Measurements from ENCODE around the gene PAIP2.
A peak's percentile ranks its signal among the peaks of the same experiment; 100 is the strongest.
"Not testable (repeated sequence)": the region's sequence is repeated elsewhere in the genome, so short reads cannot be mapped to it uniquely, and the experiment has no call there.

PAIP2 gene

DNA sequence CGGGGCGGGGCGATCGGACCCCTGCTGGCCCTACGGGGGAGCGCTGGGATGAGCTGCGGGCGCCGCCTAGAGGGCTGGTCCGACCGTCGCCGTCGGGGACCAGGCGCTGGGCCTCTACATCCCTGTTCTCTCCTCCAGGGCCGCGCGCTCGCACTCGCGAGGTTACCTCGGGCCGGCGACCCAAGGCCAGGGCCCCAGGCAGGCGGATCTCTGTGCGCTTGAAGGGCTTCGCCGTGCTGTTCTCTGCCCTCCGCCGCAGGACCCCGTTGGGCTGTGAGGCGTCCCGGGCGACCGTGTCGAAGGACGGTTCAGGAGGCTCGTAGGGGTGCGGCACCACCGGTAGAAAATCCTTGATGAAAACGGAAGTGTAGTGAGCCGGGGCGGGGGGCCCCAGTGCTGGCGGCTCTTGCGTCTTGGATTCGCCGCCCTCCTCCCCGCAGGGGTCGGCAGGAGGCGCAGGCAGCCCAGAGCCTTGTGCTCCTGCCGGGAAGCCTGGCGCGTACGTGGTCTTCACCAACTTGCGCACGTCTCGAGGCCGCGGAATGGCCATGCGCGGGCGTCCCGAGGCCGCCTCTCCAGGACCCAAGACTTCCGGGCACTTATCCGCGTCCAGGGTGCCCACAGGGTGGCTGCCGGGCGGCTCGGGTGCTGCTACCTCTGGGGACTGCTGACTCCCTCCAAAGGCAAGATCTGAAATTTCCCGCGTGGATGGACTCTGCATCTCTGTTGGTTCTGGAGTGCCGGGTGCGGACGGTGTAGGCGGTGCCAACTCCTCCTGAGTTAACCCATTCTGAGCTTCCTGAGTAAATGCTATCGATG, 51.2 kb downstream of the PAIP2 start:
- DNase-seq (ENCODE audit: low read depth) = peak; percentile 48

DNA sequence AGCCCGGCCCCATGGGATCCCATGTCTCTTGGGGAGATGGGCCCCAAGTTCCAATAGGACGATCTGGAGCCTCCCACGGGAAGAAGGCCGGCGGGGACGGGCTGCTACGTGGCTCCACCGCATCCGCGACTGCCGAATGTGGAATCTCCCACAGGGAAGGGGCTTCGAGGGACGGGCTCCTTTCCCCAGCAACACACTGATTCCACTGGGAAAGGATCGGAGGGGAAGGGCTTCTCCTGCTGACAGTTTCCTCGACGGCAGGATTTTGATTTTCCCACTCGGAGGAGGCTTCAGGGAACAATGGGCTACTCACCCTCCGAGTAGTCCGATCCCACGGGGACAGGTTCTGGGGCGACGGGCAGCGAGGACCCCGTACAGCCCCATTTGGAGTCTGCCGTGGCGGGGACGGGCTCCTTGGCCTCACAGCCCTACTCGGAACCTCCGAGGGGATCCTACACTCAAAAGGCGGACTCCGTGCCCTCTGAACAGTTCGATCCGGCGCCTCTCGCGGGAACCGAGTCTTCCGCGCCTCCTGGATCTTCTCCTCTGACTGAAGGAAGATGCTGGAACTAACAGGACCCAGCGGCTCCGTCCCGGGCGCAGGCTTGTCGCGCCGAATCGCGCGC, 52.0 kb downstream of the PAIP2 start:
- no peak for DNase-seq (ENCODE audit: low read depth)

DNA sequence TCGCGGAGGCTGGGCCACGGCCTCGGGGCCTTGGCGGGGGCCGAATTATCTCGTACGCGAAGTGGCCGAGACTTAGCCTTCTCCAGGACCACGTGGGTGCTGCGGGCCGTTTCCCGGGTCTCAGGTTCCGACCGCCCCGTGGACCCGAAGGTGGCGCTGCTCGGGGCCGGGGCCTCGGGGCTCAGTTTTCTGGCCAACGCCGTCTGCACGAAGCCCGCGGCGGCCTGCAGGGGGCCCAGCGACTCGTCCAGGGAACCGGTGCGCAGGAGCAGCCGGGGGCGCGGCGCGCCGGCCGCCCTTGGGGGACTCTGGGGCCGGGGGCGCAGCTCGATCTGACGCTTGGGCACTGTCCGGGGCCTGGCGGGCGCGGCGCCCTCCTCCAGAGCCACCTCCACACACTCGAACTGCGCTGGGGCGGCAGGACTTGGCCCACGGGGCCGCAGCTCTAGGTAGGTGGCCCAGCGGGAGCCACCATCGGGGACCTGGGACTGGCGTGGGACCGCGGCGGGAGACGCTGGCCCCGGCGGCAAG, 52.5 kb downstream of the PAIP2 start:
- DNase-seq (ENCODE audit: low read depth) = no peak

DNA sequence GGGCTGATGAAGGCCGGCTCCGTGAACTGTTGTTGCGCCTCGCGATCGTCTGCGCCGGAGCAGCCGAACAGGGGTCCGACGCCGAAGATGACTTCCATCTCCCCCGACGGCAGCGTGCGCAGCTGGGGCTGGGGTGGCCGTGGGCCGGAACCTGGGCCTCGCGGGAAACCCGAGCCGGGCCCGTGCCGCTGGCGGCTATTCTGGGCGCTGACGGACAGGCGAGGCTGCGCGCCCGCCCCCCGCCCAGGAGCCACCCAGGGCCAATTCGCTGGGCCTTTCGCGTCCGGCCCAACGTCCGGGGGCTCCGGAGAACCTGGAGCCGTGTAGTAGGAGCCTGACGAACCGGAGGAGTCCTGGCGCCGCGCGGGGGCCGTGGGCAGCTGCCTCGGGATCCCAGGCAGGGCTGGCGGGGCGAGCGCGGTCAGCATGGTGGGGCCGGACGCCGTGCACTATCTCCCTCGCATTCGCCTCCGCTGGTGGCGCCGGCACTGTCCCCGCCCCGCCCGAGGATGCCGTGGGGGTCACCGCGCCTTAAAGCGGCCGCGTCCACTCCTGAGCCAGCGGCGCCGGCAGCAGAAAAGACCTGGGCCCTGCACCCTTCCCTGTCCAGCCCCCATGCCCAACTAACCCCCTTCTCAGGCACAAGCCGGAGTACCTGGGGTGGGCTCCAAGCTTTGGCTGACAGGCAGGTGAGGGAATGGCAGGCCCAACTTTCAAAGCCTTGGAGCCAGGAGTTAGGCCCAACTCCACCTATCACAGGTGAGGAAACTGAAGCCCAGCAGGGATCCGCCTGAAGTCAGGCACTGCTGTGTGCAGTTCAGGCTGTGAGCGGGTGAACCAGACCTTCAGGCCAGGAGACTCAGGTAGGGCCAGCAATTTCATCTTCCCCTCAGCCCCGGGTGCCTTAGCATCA, 53.3 kb downstream of the PAIP2 start, which contains the start of gene PROB1:
PROB1 (minus strand) TSS at position 451 of the 913 bp plus-strand sequence; CDS start at position 428, 23 bp downstream.
- no peak for DNase-seq (ENCODE audit: low read depth)

DNA sequence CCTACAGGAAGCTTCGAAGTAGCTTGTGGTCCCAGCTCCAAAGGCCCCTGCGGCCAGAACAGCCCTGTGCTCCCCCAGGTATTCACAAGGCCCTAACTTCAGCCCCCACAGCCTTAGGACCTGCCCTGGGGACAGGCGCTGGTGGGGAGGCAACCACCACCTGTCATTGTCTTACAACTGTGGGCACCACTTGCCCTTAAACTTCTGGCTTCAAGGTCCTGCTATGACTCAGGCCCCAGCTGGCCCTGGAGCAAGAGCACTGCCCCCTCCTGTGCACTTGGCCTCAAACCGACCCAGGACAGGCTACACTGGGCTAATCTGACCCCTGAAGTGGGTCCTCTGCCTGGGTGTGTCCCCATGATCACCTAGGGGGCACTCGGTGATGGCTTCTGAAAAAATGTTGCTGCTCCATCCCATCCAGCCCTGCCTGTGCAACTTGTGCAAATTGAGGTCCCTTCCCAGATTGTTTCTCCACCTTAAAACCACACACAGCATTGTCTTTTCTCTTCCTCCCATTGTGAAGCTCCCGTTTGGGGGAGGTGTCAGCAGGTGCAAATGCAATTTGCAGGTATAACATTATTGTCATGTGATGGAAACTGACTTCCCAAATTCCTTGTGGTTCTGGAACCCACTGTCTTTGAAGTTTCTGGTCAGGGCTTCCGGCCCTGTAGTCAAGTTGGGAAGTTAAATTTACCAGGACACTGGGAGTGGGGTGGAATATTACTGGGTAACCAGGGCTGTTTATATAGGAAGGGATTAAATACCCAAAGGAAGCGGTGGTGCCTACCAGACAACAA, 54.4 kb downstream of the PAIP2 start:
- no peak for DNase-seq (ENCODE audit: low read depth)

DNA sequence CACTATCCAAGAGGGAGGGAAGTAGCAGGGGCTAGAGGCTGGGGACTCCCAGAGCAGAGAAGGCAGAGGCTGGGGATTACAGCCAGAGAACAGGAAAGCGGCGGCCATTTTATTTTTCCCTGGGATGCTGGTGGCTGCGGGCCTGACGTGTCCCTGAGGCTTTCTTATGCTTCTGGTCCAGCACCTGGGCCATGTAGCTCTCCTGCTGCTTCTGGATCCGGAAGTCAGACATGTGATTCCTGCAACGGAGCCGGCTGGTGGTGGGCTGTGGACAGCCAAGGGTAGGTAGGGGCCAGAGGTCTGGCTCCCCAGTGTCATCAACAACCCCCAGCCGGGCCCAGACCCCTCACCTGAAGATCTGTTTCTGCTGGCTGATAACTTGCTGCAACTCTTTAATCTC, 55.0 kb downstream of the PAIP2 start:
- DNase-seq (ENCODE audit: low read depth) = no peak

DNA sequence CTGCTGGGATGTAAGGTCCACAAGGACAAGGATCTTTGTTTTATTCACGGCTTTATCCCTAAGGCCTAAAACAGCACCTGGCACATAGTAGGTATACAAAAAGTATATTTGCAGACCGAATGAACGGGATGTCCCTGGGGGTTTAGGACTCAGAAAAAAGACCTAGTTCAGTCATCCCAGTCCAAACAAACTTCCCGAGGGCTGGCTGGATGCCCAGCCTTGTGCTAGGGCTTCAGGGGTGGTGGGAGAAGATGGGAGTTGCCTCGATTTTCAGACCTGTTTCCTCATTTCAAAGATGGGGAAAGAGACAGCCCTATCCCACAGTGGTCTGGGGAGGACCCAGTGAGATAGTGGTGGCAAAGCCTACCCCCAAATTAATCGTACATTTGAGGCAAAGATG, 56.3 kb downstream of the PAIP2 start:
- DNase-seq (ENCODE audit: low read depth) = no peak

DNA sequence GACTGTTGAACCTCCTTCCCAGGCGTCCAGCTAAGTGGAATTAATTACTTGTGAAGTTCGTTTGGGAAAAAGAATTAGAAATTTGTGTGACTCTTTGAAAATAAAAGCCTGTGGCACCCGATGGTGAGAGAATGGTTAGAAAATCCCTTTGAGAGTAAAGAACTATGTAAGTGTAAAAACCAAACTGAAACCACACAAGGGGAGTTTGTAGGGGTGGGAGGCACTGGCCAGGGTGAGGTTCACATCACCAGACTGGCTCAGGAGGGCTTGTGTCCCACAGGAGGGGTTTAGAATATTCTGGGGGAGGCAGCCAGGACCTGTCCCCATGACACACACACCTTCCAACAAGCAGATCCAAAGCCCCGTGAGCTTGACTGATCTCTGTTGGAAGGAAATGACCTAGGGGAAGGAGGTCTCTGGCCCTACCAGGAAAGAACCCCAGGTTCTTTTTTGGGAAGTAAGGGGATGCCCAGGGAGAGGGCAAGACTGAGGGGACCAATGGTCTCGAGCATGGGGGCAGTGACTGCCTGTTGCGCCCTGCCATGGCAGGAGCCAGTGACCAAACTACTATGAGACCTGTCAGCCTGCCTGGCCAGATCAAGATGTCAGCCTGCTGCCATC, 58.0 kb downstream of the PAIP2 start:
- DNase-seq (ENCODE audit: low read depth) = no peak

DNA sequence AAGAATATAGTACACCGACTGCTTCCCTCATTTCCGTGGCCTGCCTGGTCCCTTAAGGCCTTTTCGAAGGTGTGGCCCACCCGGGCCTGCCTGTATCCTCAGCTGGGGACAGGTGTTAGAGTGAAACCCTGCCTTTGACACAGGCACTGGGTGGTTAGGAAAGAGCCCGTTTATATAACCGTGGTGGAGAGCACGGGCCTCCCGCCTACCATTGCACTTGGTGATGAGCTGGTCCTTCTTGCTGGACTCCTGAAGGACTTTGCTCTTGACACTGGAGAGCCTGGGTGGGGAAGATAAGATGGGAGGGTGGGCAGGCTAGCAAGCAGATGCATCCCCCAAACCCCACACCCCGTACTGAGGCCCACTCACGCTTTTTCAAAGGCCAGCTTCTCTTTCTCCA, 59.9 kb downstream of the PAIP2 start:
- DNase-seq (ENCODE audit: low read depth) = no peak

DNA sequence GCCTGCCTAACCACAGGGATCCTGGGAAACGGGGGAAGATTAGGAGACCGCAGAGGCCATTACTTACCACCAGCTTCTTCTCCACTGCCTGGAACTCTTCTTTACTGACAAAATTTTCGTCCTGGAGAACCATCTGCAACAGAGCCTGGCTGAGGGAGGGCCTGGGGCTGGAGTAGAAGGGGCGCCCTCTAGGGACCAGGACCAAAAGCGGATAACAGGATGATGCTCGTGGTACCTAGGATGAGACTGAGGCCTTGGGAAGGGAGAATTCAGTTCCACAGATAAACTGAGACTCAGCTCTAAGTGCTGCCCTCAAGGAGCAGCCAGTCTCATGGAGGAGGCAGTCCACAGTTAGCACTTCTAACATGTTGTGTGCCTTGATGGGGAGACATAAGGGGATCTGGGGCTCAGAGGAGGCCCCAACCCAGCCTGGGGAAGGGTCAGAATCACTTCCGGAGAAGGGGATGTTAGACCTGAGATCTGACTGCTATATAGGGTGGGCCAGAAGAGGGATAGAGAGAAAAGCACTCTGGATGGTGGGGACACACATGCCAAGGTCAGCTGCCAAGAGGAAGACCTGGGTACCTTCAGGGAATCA, 61.0 kb downstream of the PAIP2 start:
- DNase-seq (ENCODE audit: low read depth) = no peak

DNA sequence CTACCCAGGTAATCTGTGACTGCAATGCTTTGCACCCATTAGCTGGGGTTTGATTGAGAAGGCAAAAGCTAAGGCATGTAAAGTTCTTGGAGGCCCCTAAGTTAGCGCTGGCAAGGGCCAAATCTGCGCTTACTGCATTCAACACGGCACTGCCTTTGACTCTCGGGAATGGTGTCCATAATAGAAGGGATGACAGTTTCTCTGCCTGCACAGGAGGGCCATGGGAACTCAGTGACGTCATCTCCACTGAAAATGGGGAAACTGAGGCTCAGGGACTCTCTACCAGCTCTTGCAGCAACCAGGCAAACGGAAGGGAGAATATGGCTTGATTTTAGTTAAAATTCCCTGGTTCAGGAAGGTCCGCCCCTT, 61.7 kb downstream of the PAIP2 start:
- DNase-seq (ENCODE audit: low read depth) = no peak

DNA sequence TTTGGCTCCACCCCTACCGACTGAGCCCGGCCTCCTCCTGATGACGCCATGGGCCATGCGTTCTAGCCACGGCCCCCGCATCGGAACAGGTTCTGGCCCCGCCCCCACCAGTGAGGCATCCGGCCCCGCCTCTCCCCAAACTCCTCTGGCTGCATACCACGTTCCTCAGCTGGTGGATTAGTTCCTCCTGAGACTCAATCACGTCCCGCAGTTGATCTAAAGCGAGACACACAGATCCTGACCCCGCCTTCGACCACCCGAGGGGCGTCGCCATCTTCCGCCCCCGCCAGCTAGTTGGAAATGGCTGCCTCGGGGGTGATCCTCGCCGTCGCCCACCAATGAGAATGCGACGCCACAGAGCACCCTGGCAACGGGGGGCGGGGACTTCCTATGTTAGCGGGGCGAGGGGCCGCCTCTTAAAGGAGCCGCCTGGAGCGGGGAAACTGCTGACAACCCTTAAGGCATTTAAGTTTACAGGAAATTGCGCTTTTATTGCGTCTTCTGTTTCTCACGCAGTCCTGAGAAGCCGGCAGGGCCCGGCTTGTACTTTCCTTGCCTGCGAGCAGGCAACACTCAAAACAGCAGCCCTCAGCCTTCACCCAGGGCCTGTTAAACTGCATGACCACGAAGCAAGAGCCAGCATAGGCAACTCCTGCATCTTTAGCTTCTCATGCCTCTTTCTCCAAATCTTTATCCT, 62.3 kb downstream of the PAIP2 start, which contains the start of gene SPATA24:
SPATA24 (minus strand) TSS at position 303 of the 697 bp plus-strand sequence; CDS start at position 274, 29 bp downstream.
- DNase-seq (ENCODE audit: low read depth) = peak; percentile 95

DNA sequence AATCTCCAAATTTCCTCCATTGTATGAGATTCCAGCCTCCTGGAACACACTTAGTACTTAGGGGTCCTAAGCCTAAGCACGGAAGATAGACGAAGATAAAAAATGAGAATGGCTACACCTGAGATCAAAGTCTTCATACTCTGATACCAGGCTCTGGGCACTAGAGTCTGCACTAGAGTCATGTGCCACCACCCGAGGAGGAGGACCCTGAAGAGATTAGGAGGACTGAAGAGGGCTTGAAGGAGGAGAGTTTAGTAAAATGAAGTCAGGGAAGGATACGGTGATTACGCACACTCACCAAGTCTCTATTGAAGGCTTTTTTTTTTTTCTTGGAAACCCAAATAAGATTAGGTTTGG, 62.8 kb downstream of the PAIP2 start:
- DNase-seq (ENCODE audit: low read depth) = no peak

DNA sequence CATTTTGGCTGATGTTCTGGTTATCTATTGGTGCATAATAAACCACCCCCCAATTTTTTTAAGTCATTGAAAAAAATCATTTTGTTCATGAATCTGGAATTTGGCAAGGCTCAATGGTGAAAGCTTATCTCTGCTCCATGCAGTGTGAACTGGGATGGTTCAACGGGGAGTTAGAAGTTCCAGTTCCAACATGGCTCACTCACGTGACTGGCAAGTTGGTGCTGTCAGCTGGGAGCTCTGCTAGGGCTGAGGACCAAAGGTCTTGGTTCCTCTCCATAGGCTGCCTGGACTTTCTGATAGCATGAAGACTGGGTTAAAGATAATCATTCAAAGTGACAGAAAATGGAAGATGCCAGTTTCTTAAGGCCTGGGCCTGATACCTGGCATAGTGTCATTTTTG, 65.3 kb downstream of the PAIP2 start:
- DNase-seq (ENCODE audit: low read depth) = no peak

DNA sequence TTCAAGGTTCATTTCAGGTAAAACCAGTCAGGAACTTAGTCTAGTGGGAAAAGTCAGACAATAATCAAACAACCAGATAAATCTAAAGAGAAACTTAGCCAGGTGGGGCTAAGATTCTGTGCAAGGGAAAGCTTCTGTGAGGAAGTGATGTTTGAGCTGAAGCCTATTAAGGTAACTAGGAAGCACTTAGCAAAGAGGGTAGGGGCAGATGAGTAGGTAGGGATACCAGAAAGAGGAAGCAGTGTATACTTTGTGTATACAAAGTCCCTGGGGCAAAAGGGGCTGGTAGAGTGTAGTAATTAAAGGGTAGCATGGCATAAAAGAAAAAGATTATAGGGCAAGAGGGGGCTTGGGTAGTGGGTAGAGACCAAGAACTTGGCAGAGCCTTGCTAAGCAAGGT, 65.9 kb downstream of the PAIP2 start:
- no peak for DNase-seq (ENCODE audit: low read depth)

DNA sequence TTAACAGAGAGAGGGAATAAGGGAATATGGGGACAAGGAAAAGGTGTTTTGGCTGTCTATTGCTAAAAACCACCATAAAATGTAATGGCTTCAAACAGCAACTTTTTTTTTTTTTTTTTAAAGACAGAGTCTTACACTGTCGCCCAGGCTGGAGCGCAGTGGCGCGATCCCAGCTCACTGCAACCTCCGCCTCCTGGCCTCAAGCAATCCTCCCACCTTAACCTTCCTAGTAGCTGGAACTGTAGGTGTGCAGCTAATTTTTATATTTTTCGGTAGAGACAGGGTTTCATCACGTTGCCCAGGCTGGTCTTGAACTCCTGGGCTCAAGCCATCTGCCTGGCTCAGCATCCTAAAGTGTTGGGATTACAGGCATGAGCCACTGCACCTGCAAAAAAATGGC, 66.5 kb downstream of the PAIP2 start:
- DNase-seq (ENCODE audit: low read depth) = no peak

DNA sequence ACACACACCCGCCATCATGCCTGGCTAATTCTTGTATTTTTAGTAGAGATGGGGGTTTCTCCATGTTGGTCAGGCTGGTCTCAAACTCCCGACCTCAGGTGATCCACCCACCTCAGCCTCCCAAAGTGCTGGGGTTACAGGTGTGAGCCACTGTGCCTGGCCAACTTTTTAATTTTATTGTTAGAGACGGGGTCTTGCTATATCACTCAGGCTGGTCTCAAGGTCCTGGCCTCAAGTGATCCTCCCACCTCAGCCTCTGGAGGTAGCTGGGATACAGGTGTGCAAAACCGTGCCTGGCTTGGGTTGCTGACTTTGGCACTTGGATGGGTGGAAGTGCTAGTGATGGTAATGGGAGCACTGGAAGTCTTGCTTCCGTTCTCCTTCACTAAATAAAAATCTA, 67.5 kb downstream of the PAIP2 start:
- DNase-seq (ENCODE audit: low read depth) = not testable (repeated sequence)

DNA sequence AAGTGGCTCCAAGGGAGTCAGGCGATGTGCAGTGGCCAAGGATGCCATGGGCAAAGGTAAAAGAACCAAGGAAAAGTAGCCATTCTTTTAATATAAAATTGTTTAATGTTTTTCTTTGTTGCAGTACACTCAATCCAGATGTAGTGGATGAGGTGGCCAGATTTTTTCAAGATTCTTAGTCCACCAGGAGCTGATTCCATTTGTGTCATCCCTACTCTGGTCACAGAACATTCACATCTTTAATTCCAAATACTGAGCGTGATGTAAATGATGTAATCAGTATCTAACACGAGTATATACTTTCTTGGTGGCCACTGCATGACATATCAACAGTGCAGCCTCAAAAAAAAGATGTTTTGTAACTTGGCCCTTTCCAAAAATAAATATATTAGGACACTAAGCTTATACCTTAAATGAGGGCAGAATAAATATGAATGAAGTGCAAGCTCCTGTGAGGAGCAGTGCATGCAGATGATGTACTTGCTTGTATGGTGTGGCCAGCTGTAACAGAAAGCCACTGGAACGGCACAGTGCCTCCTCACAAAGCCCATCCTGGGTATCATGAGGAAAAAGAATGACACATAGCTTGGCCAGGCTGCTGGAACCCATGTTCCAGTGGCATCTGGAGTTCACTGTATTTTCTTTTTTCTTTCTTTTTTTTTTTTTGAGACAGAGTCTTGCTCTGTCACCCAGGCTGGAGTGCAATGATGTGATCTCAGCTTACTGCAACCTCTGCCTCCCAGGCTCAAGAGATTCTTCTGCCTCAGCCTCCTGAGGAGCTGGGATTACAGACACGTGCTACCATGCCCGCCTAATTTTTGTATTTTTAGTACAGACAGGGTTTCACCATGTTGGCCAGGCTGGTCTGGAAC, 68.7 kb downstream of the PAIP2 start:
- DNase-seq (ENCODE audit: low read depth) = no peak
